Measurements from ENCODE around the gene PRKRA. TPM values are rescaled to one million over a fixed set of nuclear protein-coding genes. Genes with fewer than 3 reads are reported as not detected.
A peak's percentile ranks its signal among the peaks of the same experiment; 100 is the strongest.

PRKRA gene
- total and polyA plus RNA-seq, 2 of the 13 experiments (the other 11 are each of a cell fraction or from before 2014, with no cell fraction given): 53.1 to 74.7 TPM

DNA sequence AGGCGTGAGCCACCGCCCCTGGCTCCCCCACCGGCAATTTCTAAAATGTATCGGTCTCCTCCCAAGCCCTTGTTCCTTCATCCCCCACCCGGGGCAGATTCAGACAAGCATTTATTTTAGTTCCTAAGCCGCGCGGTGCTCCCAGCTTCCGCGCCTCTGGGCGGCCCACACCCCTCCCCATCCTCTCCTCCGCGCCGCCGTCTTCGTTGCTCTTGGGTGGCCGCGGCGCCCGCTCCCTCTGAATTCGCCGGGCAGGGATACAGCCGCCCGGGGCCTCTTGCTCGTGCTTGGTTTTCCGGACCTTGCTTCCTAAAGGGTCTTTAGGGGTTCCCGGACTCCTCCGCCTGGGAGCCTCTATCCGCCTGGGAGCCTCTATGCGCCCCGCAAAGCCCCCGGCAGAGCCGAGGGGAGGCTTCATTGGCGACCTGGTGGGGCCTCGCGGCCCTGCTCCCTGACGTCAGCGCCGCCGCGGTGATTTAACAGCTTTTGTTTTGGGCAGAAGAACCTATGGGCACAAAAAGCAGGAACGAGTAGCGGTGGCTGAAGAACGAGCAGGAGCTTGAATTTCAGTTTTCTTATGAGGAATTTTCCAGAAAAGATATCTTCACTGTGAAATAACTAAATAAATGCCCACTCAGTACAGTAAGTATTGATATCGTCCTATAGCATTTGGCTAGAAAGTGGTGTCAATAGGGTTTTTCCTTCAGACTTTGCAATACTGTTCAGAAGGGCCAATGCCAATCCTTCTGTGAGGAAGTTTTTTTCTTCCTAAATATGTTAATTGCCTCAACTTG, 37.3 kb downstream of the PRKRA start (continued):
- TF ChIP-seq, protein P1, sequence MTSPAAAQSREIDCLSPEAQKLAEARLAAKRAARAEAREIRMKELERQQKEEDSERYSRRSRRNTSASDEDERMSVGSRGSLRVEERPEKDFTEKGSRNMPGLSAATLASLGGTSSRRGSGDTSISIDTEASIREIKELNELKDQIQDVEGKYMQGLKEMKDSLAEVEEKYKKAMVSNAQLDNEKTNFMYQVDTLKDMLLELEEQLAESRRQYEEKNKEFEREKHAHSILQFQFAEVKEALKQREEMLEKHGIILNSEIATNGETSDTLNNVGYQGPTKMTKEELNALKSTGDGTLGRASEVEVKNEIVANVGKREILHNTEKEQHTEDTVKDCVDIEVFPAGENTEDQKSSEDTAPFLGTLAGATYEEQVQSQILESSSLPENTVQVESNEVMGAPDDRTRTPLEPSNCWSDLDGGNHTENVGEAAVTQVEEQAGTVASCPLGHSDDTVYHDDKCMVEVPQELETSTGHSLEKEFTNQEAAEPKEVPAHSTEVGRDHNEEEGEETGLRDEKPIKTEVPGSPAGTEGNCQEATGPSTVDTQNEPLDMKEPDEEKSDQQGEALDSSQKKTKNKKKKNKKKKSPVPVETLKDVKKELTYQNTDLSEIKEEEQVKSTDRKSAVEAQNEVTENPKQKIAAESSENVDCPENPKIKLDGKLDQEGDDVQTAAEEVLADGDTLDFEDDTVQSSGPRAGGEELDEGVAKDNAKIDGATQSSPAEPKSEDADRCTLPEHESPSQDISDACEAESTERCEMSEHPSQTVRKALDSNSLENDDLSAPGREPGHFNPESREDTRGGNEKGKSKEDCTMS (CRISPR knock-in tag; conservative IDR thresholded peaks at IDR 0.05): no peak
- TF ChIP-seq, protein P2, sequence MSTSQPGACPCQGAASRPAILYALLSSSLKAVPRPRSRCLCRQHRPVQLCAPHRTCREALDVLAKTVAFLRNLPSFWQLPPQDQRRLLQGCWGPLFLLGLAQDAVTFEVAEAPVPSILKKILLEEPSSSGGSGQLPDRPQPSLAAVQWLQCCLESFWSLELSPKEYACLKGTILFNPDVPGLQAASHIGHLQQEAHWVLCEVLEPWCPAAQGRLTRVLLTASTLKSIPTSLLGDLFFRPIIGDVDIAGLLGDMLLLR (CRISPR knock-in tag; IDR thresholded peaks at IDR 0.05): peak; percentile 67; the same call in 1 of the 2 replicates
- TF ChIP-seq ZNF841 (CRISPR knock-in tag; IDR thresholded peaks at IDR 0.05; ENCODE audit: borderline replicate concordance) (no peak), ZSCAN31 (CRISPR knock-in tag; IDR thresholded peaks at IDR 0.05; ENCODE audit: low read depth) (0 out of 2 replicates have a peak, but pooled peaks have one; percentile 37), ZNF614 (CRISPR knock-in tag; IDR thresholded peaks at IDR 0.05; ENCODE audit: borderline replicate concordance) (no peak), HIVEP1 (CRISPR knock-in tag; IDR thresholded peaks at IDR 0.05) (peak; percentile 58; the same call in 1 of the 2 replicates), ATF1 (CRISPR knock-in tag; IDR thresholded peaks at IDR 0.05) (peak; percentile 79), ZBTB21 (CRISPR knock-in tag; IDR thresholded peaks at IDR 0.05) (0 out of 2 replicates have a peak, but pooled peaks have one; percentile 50), ZNF556 (CRISPR knock-in tag; IDR thresholded peaks at IDR 0.05; ENCODE audit: borderline replicate concordance) (no peak), RBM39 (IDR thresholded peaks at IDR 0.05; ENCODE audit: low read depth, low read length, poor library complexity, severe bottlenecking) (peak; percentile 65), ZNF30 (CRISPR knock-in tag; IDR thresholded peaks at IDR 0.05) (no peak)
- TF ChIP-seq, protein P3, sequence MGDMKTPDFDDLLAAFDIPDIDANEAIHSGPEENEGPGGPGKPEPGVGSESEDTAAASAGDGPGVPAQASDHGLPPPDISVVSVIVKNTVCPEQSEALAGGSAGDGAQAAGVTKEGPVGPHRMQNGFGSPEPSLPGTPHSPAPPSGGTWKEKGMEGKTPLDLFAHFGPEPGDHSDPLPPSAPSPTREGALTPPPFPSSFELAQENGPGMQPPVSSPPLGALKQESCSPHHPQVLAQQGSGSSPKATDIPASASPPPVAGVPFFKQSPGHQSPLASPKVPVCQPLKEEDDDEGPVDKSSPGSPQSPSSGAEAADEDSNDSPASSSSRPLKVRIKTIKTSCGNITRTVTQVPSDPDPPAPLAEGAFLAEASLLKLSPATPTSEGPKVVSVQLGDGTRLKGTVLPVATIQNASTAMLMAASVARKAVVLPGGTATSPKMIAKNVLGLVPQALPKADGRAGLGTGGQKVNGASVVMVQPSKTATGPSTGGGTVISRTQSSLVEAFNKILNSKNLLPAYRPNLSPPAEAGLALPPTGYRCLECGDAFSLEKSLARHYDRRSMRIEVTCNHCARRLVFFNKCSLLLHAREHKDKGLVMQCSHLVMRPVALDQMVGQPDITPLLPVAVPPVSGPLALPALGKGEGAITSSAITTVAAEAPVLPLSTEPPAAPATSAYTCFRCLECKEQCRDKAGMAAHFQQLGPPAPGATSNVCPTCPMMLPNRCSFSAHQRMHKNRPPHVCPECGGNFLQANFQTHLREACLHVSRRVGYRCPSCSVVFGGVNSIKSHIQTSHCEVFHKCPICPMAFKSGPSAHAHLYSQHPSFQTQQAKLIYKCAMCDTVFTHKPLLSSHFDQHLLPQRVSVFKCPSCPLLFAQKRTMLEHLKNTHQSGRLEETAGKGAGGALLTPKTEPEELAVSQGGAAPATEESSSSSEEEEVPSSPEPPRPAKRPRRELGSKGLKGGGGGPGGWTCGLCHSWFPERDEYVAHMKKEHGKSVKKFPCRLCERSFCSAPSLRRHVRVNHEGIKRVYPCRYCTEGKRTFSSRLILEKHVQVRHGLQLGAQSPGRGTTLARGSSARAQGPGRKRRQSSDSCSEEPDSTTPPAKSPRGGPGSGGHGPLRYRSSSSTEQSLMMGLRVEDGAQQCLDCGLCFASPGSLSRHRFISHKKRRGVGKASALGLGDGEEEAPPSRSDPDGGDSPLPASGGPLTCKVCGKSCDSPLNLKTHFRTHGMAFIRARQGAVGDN (CRISPR knock-in tag; IDR thresholded peaks at IDR 0.05): peak; percentile 82
- TF ChIP-seq, protein P4, sequence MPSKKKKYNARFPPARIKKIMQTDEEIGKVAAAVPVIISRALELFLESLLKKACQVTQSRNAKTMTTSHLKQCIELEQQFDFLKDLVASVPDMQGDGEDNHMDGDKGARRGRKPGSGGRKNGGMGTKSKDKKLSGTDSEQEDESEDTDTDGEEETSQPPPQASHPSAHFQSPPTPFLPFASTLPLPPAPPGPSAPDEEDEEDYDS (CRISPR knock-in tag; IDR thresholded peaks at IDR 0.05): no peak
- TF ChIP-seq, protein P5, sequence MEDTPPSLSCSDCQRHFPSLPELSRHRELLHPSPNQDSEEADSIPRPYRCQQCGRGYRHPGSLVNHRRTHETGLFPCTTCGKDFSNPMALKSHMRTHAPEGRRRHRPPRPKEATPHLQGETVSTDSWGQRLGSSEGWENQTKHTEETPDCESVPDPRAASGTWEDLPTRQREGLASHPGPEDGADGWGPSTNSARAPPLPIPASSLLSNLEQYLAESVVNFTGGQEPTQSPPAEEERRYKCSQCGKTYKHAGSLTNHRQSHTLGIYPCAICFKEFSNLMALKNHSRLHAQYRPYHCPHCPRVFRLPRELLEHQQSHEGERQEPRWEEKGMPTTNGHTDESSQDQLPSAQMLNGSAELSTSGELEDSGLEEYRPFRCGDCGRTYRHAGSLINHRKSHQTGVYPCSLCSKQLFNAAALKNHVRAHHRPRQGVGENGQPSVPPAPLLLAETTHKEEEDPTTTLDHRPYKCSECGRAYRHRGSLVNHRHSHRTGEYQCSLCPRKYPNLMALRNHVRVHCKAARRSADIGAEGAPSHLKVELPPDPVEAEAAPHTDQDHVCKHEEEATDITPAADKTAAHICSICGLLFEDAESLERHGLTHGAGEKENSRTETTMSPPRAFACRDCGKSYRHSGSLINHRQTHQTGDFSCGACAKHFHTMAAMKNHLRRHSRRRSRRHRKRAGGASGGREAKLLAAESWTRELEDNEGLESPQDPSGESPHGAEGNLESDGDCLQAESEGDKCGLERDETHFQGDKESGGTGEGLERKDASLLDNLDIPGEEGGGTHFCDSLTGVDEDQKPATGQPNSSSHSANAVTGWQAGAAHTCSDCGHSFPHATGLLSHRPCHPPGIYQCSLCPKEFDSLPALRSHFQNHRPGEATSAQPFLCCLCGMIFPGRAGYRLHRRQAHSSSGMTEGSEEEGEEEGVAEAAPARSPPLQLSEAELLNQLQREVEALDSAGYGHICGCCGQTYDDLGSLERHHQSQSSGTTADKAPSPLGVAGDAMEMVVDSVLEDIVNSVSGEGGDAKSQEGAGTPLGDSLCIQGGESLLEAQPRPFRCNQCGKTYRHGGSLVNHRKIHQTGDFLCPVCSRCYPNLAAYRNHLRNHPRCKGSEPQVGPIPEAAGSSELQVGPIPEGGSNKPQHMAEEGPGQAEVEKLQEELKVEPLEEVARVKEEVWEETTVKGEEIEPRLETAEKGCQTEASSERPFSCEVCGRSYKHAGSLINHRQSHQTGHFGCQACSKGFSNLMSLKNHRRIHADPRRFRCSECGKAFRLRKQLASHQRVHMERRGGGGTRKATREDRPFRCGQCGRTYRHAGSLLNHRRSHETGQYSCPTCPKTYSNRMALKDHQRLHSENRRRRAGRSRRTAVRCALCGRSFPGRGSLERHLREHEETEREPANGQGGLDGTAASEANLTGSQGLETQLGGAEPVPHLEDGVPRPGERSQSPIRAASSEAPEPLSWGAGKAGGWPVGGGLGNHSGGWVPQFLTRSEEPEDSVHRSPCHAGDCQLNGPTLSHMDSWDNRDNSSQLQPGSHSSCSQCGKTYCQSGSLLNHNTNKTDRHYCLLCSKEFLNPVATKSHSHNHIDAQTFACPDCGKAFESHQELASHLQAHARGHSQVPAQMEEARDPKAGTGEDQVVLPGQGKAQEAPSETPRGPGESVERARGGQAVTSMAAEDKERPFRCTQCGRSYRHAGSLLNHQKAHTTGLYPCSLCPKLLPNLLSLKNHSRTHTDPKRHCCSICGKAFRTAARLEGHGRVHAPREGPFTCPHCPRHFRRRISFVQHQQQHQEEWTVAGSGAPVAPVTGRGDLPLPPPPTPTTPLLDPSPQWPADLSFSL (CRISPR knock-in tag; IDR thresholded peaks at IDR 0.05): no peak
